Stomach smooth muscle (tissue), 2 donors: ENCODE data around the gene TRIM47.
A peak's percentile ranks its signal among the peaks of the same experiment; 100 is the strongest.

Experiments used
- H3K27ac ChIP-seq: one replicate; pipeline ENCODE4 v1.7.0; 2013; ENCODE audit warnings: mild to moderate bottlenecking, low read length, inconsistent platforms
- H3K27me3 ChIP-seq, 2 donors: one replicate each; pipeline ENCODE4 v1.7.0; 2013; ENCODE audit warnings: low read length in 2 of 2; ENCODE audit not compliant: insufficient read depth in 2 of 2, control insufficient read depth in 1 of 2
- H3K36me3 ChIP-seq, 2 donors: one replicate each; pipeline ENCODE4 v1.7.0; 2013; ENCODE audit warnings: low read length in 2 of 2; ENCODE audit not compliant: control insufficient read depth in 2 of 2, insufficient read depth in 2 of 2
- H3K4me1 ChIP-seq: one replicate; pipeline ENCODE4 v1.7.0; 2013; ENCODE audit warnings: low read length; ENCODE audit not compliant: control insufficient read depth, insufficient read depth
- H3K4me3 ChIP-seq, 2 donors: one replicate each; pipeline ENCODE4 v1.7.0; 2013; ENCODE audit warnings: low read length in 2 of 2
- H3K9ac ChIP-seq, 2 donors: one replicate each; pipeline ENCODE4 v1.7.0; 2013; ENCODE audit warnings: low read length in 2 of 2, mild to moderate bottlenecking in 1 of 2
- H3K9me3 ChIP-seq, 2 donors: one replicate each; pipeline ENCODE4 v1.7.0; 2013; ENCODE audit warnings: low read length in 2 of 2; ENCODE audit not compliant: control insufficient read depth in 2 of 2
- donor health status: healthy.
- donor health status: Pancreatic carcinoma.

TRIM47 gene

GRCh38 chr17:75843577-75844529 is 34.5 kb downstream of the TRIM47 start, which contains the start of gene UNC13D:
Gene UNC13D (minus strand): TSS chr17:75844404. CDS start chr17:75844337, 67 bp downstream.
- Histone ChIP-seq H3K27ac (peak within 1 kb of the TSS; percentile 66), H3K9me3 (no peaks in the 10 kb centered on the region), H3K36me3 (peaks cover 27 to 30% of the 10 kb centered on the region in 2 donors), H3K27me3 (no peaks in the 10 kb centered on the region), H3K4me1 (peaks cover 24% of the 10 kb centered on the region), H3K4me3 (no peak within 1 kb of the TSS), H3K9ac (peak within 1 kb of the TSS; percentile 33 to 36)

GRCh38 chr17:75842963-75843576 is 35.3 kb downstream of the TRIM47 start:
- peaks cover 19 to 23% of the 10 kb centered on the region in 2 donors for H3K36me3 ChIP-seq
- no peak overlapping the region for H3K9ac ChIP-seq
- H3K4me1 ChIP-seq, result peaks cover 20% of the 10 kb centered on the region
- no peak overlapping the region for H3K27ac ChIP-seq
- no peaks in the 10 kb centered on the region for H3K9me3 ChIP-seq
- H3K27me3 ChIP-seq, result no peaks in the 10 kb centered on the region
- H3K4me3 ChIP-seq, result no peak overlapping the region

- Histone ChIP-seq H3K27ac (no peak overlapping the region), H3K4me3 (no peak overlapping the region), H3K9me3 (no peaks in the 10 kb centered on the region), H3K4me1 (peaks cover 16% of the 10 kb centered on the region), H3K9ac (no peak overlapping the region), H3K27me3 (no peaks in the 10 kb centered on the region), H3K36me3 (peaks cover 14 to 16% of the 10 kb centered on the region in 2 donors)
These were observed 36.0 kb downstream of the TRIM47 start for GRCh38 chr17:75842411-75842810.

GRCh38 chr17:75840799-75841164 is 37.6 kb downstream of the TRIM47 start:
- H3K4me3 ChIP-seq, result no peak overlapping the region
- H3K9me3 ChIP-seq, result no peaks in the 10 kb centered on the region
- no peak overlapping the region for H3K27ac ChIP-seq
- H3K36me3 ChIP-seq, result peaks cover 0 to under 1% of the 10 kb centered on the region in 2 donors
- H3K27me3 ChIP-seq, result no peaks in the 10 kb centered on the region
- no peak overlapping the region for H3K9ac ChIP-seq
- peaks cover 12% of the 10 kb centered on the region for H3K4me1 ChIP-seq

GRCh38 chr17:75839942-75840798 is 38.2 kb downstream of the TRIM47 start:
- H3K36me3 ChIP-seq, result peaks cover 0 to 2% of the 10 kb centered on the region in 2 donors
- peaks cover 11% of the 10 kb centered on the region for H3K4me1 ChIP-seq
- H3K9me3 ChIP-seq, result no peaks in the 10 kb centered on the region
- no peak overlapping the region for H3K9ac ChIP-seq
- H3K4me3 ChIP-seq, result no peak overlapping the region
- H3K27ac ChIP-seq, result no peak overlapping the region
- H3K27me3 ChIP-seq, result no peaks in the 10 kb centered on the region

GRCh38 chr17:75838410-75838809 is 40.0 kb downstream of the TRIM47 start:
- Histone ChIP-seq H3K4me3 (no peak overlapping the region), H3K27ac (no peak overlapping the region), H3K9me3 (no peaks in the 10 kb centered on the region), H3K27me3 (no peaks in the 10 kb centered on the region), H3K36me3 (peaks cover 2 to 4% of the 10 kb centered on the region in 2 donors), H3K4me1 (peaks cover 5% of the 10 kb centered on the region), H3K9ac (no peak overlapping the region)

- Histone ChIP-seq H3K9me3 (no peaks in the 10 kb centered on the region), H3K4me1 (peaks cover 5% of the 10 kb centered on the region), H3K27ac (no peak overlapping the region), H3K27me3 (no peaks in the 10 kb centered on the region), H3K4me3 (no peak overlapping the region), H3K36me3 (peaks cover 2 to 6% of the 10 kb centered on the region in 2 donors), H3K9ac (no peak overlapping the region)
These were observed 40.5 kb downstream of the TRIM47 start for GRCh38 chr17:75837899-75838298.

- Histone ChIP-seq H3K36me3 (peaks cover 2 to 6% of the 10 kb centered on the region in 2 donors), H3K9ac (no peak overlapping the region)
These were observed 41.8 kb downstream of the TRIM47 start for GRCh38 chr17:75836605-75837004.

GRCh38 chr17:75835654-75835987 is 42.8 kb downstream of the TRIM47 start:
- Histone ChIP-seq H3K9ac (no peak overlapping the region), H3K27ac (no peak overlapping the region), H3K9me3 (no peaks in the 10 kb centered on the region), H3K27me3 (no peaks in the 10 kb centered on the region), H3K36me3 (peaks cover 2 to 6% of the 10 kb centered on the region in 2 donors), H3K4me3 (peak overlapping the region in 1 of 2 donors; percentile 15), H3K4me1 (peaks cover 5% of the 10 kb centered on the region)

More at GRCh38 chr17:75836605-75837004, 41.8 kb downstream of the TRIM47 start:
- H3K4me1 ChIP-seq, result peaks cover 5% of the 10 kb centered on the region
- H3K27me3 ChIP-seq, result no peaks in the 10 kb centered on the region
- H3K27ac ChIP-seq, result no peak overlapping the region
- no peaks in the 10 kb centered on the region for H3K9me3 ChIP-seq
- H3K4me3 ChIP-seq, result no peak overlapping the region

- Histone ChIP-seq H3K9me3 (no peaks in the 10 kb centered on the region), H3K27me3 (no peaks in the 10 kb centered on the region), H3K4me1 (peaks cover 5% of the 10 kb centered on the region), H3K27ac (no peak overlapping the region), H3K9ac (no peak overlapping the region), H3K4me3 (peak overlapping the region in 1 of 2 donors; percentile 15), H3K36me3 (peaks cover 2 to 6% of the 10 kb centered on the region in 2 donors)
These were observed 43.3 kb downstream of the TRIM47 start for GRCh38 chr17:75834928-75835653.
